ENCODE measurements around the gene THEM5.

Gene THEM5

DNA sequence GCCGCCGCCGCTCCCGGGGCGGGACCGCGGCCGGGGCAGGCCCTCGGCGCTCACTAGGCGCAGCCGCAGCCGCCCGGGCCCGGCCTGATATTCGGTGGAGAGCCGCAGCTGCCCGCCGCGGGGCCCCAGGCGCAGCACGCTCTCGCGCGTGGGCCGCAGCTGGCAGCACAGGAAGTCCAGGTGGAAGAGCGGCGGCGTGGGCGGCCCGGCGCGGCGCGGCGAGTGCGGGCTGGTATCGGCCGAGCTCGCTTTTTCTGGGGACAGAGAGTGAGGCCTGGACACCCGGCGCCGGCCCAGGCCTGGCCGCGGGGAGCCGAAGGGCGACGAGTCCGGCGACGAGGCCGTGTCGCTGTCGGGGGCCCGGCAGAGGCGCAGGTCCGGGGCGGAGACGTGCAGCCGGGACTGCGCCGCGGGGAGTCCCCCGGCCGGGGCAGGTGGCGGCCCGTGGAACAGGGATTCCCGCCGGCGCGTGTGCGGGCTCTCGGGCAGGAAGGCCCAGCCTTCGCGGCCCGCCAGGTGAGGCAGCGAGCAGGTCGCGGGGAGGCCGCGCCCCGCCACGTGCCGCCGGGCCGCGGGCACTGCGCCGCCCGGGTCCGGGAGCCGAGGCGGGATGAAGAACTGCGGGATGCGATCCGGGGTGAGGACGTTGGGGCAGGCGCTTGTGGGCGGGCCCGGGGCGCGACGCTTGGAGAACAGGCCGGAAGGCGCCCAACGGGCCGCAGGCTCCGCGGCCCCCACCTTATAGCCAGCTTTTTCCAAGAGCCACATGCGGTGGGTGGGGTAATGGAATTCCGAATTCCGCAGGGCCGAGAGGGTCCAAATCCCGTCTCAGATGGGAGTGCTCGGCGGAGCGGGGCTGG lies 15.1 kb downstream of the THEM5 start:
- peak; percentile 18 to 22 for ATAC-seq

DNA sequence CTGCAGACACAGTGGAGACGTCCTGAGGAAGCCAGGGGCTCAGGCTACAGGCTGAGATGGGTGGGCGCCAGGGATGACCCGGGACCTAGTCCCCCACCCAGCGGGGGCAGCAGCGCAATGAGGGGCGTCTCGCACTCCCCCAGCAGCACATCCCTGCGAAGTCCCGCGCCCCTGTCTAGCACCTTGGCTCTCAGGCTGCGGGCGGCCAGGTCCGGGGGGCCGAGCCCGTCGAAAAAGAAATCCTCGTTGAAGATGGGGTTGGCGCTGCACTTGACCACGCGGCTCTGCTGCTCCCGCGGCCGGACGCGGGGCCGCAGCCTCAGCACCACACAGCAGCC lies 15.7 kb downstream of the THEM5 start:
- ATAC-seq: no peak

DNA sequence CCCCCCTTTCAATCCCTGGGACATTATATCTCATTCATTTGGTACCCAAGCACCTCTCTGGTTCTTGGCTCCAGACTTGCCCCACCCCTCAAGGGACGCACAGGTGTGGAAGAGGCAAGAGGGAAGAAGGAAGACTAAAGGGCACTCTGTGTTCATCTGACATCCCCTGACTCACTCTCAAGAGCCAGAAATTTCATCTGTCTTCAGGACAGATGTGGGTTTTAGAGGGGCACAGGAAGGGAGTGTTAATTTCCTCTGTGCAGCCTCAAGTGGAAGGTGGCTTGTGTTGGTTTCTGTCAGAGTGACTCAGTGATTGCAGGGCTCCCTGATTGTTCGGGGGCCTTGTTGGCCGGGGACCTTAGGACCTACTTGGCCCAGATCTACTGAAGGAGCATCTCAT lies 16.3 kb downstream of the THEM5 start:
- ATAC-seq: peak; percentile 45

GRCh38 chr1:151835596-151835995 lies 17.9 kb downstream of the THEM5 start:
- no peak for ATAC-seq

DNA sequence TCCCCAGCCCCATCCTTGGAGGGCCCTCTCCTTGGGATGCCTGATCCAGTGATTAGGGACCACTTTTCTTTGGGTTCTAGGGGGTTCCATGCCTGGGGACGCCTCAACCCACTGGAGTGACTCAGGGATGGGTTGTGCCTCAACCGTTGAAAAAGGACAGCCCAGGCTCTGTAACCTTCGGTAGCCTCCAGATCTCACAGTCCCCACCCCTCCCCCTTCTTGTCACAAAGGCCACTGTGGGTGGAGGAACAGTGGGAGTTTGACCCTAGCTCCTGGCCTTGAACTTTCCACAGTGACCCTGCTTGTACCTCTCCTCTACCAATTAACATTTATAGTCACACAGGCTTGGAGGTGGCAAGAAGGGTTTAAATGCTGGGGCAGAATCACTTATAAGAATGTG lies 19.3 kb downstream of the THEM5 start:
- no peak for ATAC-seq

DNA sequence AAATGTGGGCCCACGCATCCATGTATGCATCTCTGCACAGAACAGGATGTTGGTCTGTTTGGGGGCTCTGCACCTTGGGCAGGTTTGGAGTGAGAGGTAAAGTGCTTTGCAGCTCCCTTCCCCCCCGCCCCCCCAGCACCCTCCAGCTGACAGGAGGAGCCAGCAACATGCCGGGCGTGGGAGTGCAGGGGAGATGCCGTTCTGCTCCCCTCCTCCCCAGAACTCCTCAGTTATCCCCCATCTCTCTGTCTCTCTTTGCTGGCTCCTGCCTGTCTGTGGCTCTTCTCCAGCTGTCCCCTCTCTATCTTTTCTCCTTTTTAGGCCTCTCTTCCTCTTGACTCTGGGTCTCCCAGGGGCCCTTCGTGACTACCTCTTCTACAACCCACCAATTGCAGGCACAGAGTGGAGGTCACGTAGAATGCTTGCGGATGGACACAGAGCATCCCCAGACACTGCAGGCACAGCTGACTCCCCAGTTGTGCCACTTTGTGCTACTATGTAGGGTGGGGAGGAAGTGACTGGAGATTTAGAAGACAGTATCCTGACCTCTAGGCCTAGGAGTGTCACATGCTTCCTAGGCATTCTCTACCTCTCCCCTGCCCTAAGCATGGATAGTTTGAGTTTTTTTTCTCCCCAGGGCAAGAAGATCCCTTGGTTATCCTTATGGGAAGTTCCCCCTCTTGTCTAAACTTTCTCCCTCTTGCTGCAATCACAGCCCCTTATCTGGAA lies 20.2 kb downstream of the THEM5 start:
- no peak for ATAC-seq

GRCh38 chr1:151832318-151832980 lies 21.1 kb downstream of the THEM5 start:
- no peak for ATAC-seq

DNA sequence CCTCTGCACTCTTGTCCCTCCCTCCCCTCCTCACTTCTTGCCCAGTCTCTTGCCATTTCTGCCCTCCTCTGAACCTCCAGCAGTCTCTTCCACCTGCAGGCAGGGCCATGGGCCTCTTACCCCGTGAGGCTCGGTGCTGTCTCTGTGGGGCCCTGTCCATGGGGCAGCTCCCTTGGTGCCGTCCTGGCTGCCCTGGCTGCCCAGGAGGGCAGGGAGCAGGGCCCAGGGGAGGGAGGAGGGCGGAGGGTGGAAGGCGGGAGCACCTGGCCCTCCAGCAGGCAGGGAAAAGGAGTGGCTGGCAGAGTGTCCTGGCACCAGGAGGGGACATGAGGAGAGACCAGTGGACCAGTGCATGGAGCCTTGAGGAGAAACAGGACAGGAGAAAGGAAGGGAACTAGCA lies 21.9 kb downstream of the THEM5 start, which contains the start of gene RORC:
Gene RORC, minus strand, starts transcription at position 198 of the 400 bp plus-strand sequence. Its CDS starts 38 bp downstream, at position 160.
- ATAC-seq: no peak

GRCh38 chr1:151831256-151831591 lies 22.3 kb downstream of the THEM5 start:
- no peak for ATAC-seq

- ATAC-seq: no peak
Observed at GRCh38 chr1:151830055-151830454, 23.5 kb downstream of the THEM5 start.

DNA sequence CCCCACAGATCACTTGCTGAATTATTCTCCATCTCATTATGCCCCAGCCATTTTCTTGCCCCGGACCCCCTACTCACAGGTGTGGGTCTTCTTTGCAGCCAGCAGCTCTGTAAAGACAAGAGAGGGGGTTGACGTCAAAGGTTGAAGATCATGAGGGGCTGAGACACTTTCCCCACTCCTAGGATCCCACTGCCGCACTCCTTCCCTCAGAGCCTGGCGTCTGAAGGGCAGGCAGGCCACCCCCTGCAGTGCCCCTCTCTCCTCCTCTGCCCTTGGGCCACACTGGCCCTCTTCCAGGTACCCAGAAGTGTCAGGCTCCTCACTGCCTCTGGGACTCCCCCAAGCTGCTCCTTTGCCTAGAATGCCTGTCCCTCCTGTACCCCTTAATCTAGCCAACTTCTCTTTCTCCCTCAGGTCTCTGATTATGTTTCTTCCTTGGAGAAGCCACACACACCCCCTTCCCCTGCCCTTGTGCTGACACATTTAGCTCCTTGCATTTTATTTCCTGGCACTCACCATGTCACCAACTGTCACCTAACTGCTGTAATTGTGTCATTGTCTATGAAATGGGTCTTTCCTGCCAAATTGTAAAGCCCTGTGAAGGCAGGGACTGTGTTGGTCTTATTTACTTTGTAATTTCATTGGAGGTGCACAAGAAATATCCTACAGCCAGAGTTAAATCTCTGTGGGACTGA lies 24.0 kb downstream of the THEM5 start:
- no peak for ATAC-seq

DNA sequence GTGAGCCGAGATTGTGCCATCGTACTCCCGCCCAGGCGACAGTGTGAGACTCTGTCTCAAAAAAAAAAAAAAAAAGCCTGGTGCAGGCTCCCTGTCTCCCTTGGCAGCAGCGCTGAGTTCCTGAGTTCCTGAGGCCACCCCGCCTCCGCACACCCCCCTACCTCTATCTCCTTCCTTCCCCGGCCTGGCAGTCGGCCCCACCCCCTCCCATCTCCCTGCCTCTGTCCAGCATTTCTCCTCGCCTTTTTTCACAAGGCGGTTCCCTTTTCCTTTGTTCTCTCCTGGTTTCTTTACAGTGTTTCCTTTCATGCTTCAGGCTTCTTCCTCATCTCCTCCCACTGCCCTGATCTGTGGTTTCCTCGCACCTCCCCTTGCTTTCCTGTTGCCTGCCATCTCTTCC lies 24.6 kb downstream of the THEM5 start:
- ATAC-seq: no peak

- ATAC-seq: no peak
Observed at GRCh38 chr1:151827853-151828252, 25.7 kb downstream of the THEM5 start.

- ATAC-seq: peak in 1 of 2 donors; percentile 7
Observed at GRCh38 chr1:151825751-151826660, 27.5 kb downstream of the THEM5 start.

- no peak for ATAC-seq
Observed at GRCh38 chr1:151825204-151825603, 28.3 kb downstream of the THEM5 start.

- ATAC-seq: no peak
Observed at GRCh38 chr1:151823175-151823574, 30.3 kb downstream of the THEM5 start.

DNA sequence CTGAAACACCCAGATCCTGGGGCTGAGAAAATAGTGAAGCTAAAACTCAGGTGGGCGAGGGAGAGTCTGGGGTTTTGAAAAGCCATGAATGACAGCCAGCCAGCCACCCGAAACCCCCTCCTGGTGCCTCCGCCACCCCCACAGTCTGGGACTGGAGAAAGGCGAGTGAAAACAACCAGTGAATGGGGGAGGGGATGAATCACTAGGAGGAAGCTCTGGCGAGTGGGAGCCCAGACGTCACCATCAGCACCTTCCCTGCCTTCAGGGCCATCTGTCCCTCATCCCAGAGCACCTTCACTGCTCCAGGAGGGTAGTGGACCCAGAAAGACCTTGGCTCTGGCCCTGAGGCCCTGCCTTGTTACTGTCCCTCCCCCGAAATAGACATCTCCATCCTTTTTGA lies 31.1 kb downstream of the THEM5 start:
- ATAC-seq: peak; percentile 18 to 28

DNA sequence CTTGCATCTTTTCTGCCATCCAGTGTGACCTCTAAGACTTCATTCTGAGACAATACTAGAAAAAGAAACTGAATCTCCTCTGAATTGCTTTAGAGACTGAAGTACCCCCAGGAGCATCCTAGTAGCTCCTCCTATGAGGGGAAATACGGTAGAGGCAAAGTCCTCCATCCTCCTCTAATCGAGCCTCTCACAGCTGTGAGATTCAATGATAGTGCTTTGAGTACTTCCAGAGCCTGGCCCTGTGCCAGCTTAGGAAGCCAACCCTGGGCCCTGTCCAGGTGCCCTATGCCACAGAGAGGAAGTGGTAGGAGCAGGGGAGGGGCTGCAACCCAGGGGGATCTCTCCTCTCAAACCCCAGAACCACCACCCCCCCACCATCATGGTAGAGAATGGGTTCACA lies 32.6 kb downstream of the THEM5 start:
- ATAC-seq: peak in 1 of 2 donors; percentile 26

DNA sequence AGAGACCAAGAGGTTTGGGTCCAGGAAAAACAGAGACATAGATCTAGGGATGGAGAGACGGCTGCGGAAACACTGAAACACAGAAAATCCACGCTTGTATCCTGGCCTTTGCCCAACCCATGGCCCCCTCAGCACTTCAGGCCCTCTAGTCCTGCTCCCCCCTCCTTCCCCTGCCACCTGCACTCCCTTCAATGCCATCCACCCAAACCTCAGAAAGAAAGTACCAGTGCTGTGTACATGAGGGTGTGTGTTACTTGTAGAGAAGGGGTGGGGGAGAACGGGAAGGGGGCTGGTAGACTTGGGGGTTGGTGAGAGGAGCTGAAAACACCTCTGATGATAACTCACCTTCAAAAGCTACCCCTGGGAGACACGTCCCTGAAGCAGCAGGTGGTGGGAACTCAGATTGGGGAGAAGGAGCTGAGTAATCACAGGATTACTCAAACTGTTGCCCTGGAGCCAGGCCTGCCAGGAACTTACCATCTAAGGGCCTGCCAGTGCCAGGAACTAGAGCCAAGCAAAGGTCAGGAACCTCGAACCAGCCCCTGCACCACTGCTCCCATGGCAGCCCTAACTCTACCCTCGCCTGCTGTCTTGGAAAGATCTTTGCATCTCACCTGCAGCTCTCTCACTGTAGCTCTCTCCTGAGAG lies 33.4 kb downstream of the THEM5 start:
- ATAC-seq: peak in 1 of 2 donors; percentile 35

DNA sequence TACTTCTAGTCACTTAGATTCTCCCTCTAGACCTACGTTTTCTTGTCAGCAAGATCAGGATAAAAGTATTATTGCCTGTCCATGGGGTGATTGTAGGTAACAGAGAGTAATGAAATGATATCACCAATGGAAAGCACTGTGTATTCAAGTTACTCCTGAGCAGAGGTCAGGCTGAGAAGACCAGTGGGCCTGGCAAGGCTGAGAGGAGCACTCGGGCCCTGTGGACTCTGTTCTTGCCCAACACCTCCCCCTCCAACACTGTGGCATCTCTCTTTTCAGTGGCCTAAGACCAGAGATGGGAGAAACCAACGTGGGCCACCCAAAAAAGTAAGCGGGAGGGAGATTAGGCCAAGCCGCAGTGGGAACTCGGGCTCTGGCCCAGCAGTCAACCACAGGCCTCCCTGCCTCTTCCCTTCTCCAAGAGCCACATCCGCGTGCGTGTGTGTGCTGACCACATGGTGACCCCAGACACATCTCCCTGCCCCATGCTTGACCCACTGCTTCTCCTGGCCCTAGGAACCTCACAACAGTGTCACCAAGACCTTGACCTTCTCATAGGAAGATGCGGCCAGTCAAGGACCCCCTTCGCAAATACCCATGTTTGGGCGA lies 34.2 kb downstream of the THEM5 start:
- no peak for ATAC-seq

GRCh38 chr1:151817353-151817730 lies 36.2 kb downstream of the THEM5 start:
- no peak for ATAC-seq

All from activated CD4-positive, CD25-positive, alpha-beta regulatory T cell treated with anti-CD3 and anti-CD28 coated beads, Interleukin-2, amount 50 U/mL, for 24 hours (primary cell).